ENCODE measurements around the gene NLRP6. TPM values are rescaled to one million over a fixed set of nuclear protein-coding genes. Genes with fewer than 3 reads are reported as not detected.

The NLRP6 gene
- total RNA-seq, 3 donors from 2014 or later (not counting 1 experiment from before 2014, with no cell fraction given): 1.7 to 3.0 (median 2.3) TPM

DNA sequence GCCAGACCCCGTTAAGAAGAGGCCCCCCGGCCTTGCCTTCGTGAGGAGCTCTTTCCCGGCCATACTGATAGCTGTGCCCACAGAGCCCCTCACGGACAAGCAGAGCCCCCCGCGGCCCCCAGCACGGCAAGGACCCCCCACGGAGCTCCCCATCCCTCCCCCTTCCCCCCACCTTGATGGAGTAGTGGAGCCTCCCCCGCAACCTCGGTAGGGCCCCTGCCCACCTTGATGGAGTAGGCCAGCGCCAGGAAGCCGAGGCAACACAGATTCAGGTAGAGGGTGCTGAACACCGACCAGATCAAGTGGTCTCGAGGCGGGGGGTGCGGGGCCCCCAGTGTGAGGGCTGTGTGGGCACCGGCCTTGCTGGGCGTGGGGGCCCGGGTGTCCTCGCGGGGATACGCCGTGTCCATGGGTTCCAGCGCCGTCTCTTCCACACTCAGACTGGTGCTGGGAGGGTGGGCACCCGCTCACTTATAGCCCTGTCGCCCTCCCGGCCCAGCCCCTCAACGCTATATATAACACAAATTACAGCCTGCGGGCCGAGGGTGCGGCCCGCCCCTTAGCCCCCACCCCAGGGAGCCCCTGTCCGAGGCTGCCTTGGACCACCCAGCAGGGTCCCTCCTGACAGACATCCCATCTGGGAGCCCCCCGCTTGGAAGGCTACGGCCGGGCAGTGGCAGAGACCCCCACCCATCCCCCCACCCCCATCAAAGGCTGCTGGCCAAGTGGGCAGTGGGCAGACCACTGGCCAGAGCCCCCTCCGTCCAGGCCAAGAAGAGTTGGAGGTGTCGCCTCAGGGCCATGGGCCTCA, 21.1 kb downstream of the NLRP6 start, which contains the start of gene IFITM5:
Gene IFITM5, minus strand, starts transcription at position 446 of the 811 bp plus-strand sequence. Its CDS starts 36 bp downstream, at position 410.
- 81% methylated on average over 36 of the region's 40 CpGs for WGBS (ENCODE audit: insufficient coverage)
- Histone ChIP-seq H3K9me3 (ENCODE audit: control insufficient read depth, insufficient read depth, low read length) (no peaks in the 10 kb centered on the region), H3K4me3 (ENCODE audit: low read length) (no peak within 1 kb of the TSS), H3K27me3 (ENCODE audit: control insufficient read depth, insufficient read depth, low read length) (no peaks in the 10 kb centered on the region), H3K36me3 (ENCODE audit: control insufficient read depth, insufficient read depth, low read length) (peaks cover 10% of the 10 kb centered on the region), H3K4me1 (ENCODE audit: control insufficient read depth, insufficient read depth, low read length) (peaks cover 47% of the 10 kb centered on the region), H3K27ac (ENCODE audit: low read length) (no peak within 1 kb of the TSS)
- Mint-ChIP-seq H3K9me3 (no peaks in the 10 kb centered on the region), H3K27ac (peak within 1 kb of the TSS in 1 of 2 donors; percentile 76), H3K27me3 (ENCODE audit: low read depth in 2 of 2) (no peaks in the 10 kb centered on the region), H3K4me3 (no peak within 1 kb of the TSS), H3K4me1 (peaks cover 19 to 20% of the 10 kb centered on the region in 2 donors), H3K36me3 (no peaks in the 10 kb centered on the region)
- intact Hi-C loops (cut with micrococcal nuclease): no loop called here
- no peak for ATAC-seq
- no peak for TF ChIP-seq CTCF (IDR thresholded peaks at IDR 0.05)
- DNase-seq: no peak

DNA sequence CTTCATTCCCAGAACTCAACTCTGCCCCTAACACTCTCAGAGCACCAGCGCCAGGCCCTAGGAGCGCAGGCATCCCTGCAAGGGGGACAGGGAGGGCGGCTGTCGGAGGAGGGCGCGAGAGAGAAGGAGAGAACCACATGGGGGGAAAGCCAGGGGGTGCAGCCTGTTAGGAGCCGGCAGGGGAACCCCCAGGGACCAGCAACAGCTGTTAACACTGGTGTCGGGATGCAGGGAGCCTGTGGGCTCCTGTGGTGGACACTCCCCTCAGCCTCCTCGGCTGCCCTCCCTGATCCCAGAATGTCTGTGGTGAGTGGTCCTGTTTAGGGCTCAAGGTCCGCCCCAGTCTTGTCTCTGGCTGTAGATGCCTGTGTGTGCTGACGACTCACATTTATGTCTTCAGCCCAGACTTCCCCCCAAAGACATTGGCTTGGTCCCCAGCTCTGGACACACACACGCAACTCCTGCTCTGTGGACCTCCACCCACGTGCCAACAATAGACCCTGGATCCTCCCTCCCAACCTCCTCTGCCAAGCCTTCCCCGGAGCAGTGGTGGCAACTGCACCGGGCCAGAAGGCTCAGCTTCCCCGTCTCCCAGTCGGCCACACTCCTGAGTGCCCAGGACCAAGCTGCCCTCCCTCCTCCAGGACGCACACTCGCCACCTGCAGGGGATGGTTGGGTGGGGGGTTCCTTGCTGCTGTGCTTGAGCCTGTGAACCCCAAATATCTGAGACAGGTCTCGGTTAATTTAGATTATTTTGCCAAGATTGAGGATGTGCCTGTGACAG, 21.9 kb downstream of the NLRP6 start:
- Histone ChIP-seq H3K4me3 (ENCODE audit: low read length) (no peak overlapping the region), H3K9me3 (ENCODE audit: control insufficient read depth, insufficient read depth, low read length) (no peaks in the 10 kb centered on the region), H3K27ac (ENCODE audit: low read length) (no peak overlapping the region), H3K36me3 (ENCODE audit: control insufficient read depth, insufficient read depth, low read length) (peaks cover 6% of the 10 kb centered on the region), H3K4me1 (ENCODE audit: control insufficient read depth, insufficient read depth, low read length) (peaks cover 56% of the 10 kb centered on the region), H3K27me3 (ENCODE audit: control insufficient read depth, insufficient read depth, low read length) (no peaks in the 10 kb centered on the region)
- H3K9me3 Mint-ChIP-seq: no peaks in the 10 kb centered on the region
- DNase-seq (peak in 1 of 2 donors; percentile 55), ATAC-seq (no peak)
- no peak for TF ChIP-seq CTCF (IDR thresholded peaks at IDR 0.05)
- H3K36me3 Mint-ChIP-seq: no peaks in the 10 kb centered on the region
- no peaks in the 10 kb centered on the region for H3K27me3 Mint-ChIP-seq (ENCODE audit: low read depth in 2 of 2)
- intact Hi-C loops (cut with micrococcal nuclease): no loop called here
- no peak overlapping the region for H3K4me3 Mint-ChIP-seq
- no peak overlapping the region for H3K27ac Mint-ChIP-seq
- WGBS (ENCODE audit: insufficient coverage): 54% methylated on average over 20 of the region's 20 CpGs
- peaks cover 22 to 23% of the 10 kb centered on the region in 2 donors for H3K4me1 Mint-ChIP-seq

DNA sequence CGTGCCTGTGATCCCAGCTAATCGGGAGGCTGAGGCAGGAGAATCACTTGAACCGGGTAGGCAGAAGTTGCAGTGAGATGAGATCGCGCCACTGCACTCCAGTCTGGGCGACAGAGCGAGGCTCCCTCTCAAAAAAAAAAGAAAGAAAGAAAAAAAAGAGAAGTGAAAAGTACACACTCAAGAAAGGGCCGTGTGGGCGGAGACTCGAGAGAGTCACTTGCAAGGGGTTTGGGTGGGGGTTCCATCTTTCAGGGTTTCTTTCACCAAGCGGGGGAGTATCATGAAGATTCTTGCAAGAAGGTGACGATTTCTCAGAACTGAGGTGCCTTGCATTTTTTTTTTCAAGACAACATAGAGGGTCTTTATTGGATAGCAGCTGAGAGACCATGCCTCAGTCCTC, 25.2 kb downstream of the NLRP6 start:
- Histone ChIP-seq H3K9me3 (ENCODE audit: control insufficient read depth, insufficient read depth, low read length) (no peaks in the 10 kb centered on the region), H3K27me3 (ENCODE audit: control insufficient read depth, insufficient read depth, low read length) (no peaks in the 10 kb centered on the region), H3K4me1 (ENCODE audit: control insufficient read depth, insufficient read depth, low read length) (peaks cover 55% of the 10 kb centered on the region), H3K36me3 (ENCODE audit: control insufficient read depth, insufficient read depth, low read length) (no peaks in the 10 kb centered on the region), H3K4me3 (ENCODE audit: low read length) (no peak overlapping the region), H3K27ac (ENCODE audit: low read length) (no peak overlapping the region)
- no peaks in the 10 kb centered on the region for H3K36me3 Mint-ChIP-seq
- H3K4me1 Mint-ChIP-seq: peaks cover 34 to 36% of the 10 kb centered on the region in 2 donors
- no peak overlapping the region for H3K27ac Mint-ChIP-seq
- no peak for ATAC-seq
- no peak for DNase-seq
- H3K9me3 Mint-ChIP-seq: no peaks in the 10 kb centered on the region
- no peaks in the 10 kb centered on the region for H3K27me3 Mint-ChIP-seq (ENCODE audit: low read depth in 2 of 2)
- no peak for TF ChIP-seq CTCF (IDR thresholded peaks at IDR 0.05)
- intact Hi-C loops (cut with micrococcal nuclease): no loop called here
- H3K4me3 Mint-ChIP-seq: no peak overlapping the region
- 62% methylated on average over 12 of the region's 12 CpGs for WGBS (ENCODE audit: insufficient coverage)
